Smooth muscle cell (in vitro differentiated cells): Measurements from ENCODE around the gene CAMP. TPM values are rescaled to one million over a fixed set of nuclear protein-coding genes. Genes with fewer than 3 reads are reported as not detected.

Experiments used
- DNase-seq: peaks from one replicate; lab custom pipeline; 2025; ENCODE audit not compliant: unreplicated experiment; lab: John Stamatoyannopoulos, UW
- H2AFZ ChIP-seq: fragments of 200-600 bp; sonication (generic); 2 replicates; pipeline ENCODE4 v1.6.0; 2016; ENCODE audit warnings: antibody characterized with exemption, low read depth, mild to moderate bottlenecking
- H3F3A ChIP-seq: fragments of 200-600 bp; sonication (generic); 2 replicates; pipeline ENCODE4 v1.6.0; 2017; ENCODE audit warnings: antibody characterized with exemption, low read depth
- H3K27ac ChIP-seq: fragments of 200-600 bp; sonication (generic); 2 replicates; pipeline ENCODE4 v1.5.1; 2016; ENCODE audit warnings: low read depth, mild to moderate bottlenecking
- H3K27me3 ChIP-seq: fragments of 200-600 bp; sonication (generic); 2 replicates; pipeline ENCODE4 v1.6.1; 2016; ENCODE audit warnings: low read depth, mild to moderate bottlenecking
- H3K36me3 ChIP-seq: fragments of 200-600 bp; sonication (generic); 2 replicates; pipeline ENCODE4 v1.5.1; 2016; ENCODE audit warnings: low read depth
- H3K4me1 ChIP-seq: fragments of 200-600 bp; sonication (generic); 2 replicates; pipeline ENCODE4 v1.5.1; 2016; ENCODE audit warnings: low read depth
- H3K4me2 ChIP-seq: fragments of 200-600 bp; sonication (generic); 2 replicates; pipeline ENCODE4 v1.6.0; 2016; ENCODE audit warnings: mild to moderate bottlenecking
- H3K4me3 ChIP-seq: fragments of 200-600 bp; sonication (generic); 2 replicates; pipeline ENCODE4 v1.5.1; 2016; ENCODE audit warnings: mild to moderate bottlenecking
- H3K79me2 ChIP-seq: fragments of 200-600 bp; sonication (generic); 2 replicates; pipeline ENCODE4 v1.6.0; 2016; ENCODE audit warnings: low read depth, mild to moderate bottlenecking
- H3K9ac ChIP-seq: fragments of 200-600 bp; sonication (generic); 2 replicates; pipeline ENCODE4 v1.6.0; 2016; ENCODE audit warnings: low read depth
- H3K9me3 ChIP-seq: fragments of 200-600 bp; sonication (generic); replicated peaks from 2 replicates; pipeline ENCODE4 v1.5.1; 2016; ENCODE audit warnings: low read depth
- H4K20me1 ChIP-seq: fragments of 200-600 bp; sonication (generic); 2 replicates; pipeline ENCODE4 v1.6.0; 2016; ENCODE audit warnings: low read depth
- WGBS: methylation state at CpG from one replicate; pipeline ENCODE4 v1.1.7; 2016; ENCODE audit warnings: low lambda C conversion rate; 5-methylcytosine and 5-hydroxymethylcytosine counted together
- polyA plus RNA-seq: library from polyadenylated mRNA; unstranded; fragments of >200 nt; fragmentation: Nextera tagmentation; extraction: Ambion mirVana; gene quantifications from 2 replicates; pipeline ENCODE4 v1.2.1, GENCODE V29; 2016
- total RNA-seq: library from RNA; depleted of rRNA; stranded (reverse); fragments of >200 nt; gene quantifications from 2 replicates; pipeline ENCODE4 v1.2.3, GENCODE V29; 2014
- TF ChIP-seq, protein P1 (sequence below): fragments of 200-600 bp; sonication (generic); IDR thresholded peaks from 2 replicates; pipeline ENCODE4 v1.5.1; 2017; ENCODE audit warnings: borderline replicate concordance, mild to moderate bottlenecking, antibody characterized with exemption; ENCODE audit not compliant: insufficient read depth, poor library complexity, severe bottlenecking

Gene CAMP
- total and polyA plus RNA-seq, 2 experiments from 2014 or later: not detected

DNA sequence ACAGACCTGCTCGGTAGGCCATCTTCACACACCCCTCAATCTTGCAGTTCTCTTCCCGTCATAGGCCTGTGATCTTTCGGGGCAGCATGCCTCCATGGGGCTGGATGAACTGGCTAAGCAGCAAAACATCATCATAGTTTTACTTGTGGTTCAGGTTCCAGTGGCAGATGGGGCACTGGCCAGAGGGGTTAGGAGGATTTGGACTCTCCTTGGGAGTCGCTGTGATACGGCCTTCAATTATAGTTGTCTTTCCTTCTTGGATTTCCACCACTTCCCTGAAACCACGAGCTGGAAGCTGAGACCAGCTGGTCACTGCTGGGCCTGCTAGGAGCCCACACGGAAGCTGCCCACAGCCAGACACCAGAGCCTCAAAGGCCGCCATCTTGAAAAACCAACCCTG lies 33.3 kb downstream of the CAMP start:
- WGBS: 92% methylated on average over 8 of the region's 8 CpGs
- Histone ChIP-seq H3F3A (no peaks in the 10 kb centered on the region), H3K27me3 (no peaks in the 10 kb centered on the region), H4K20me1 (no peaks in the 10 kb centered on the region), H3K9ac (no peak overlapping the region), H3K79me2 (no peaks in the 10 kb centered on the region), H3K4me2 (no peak overlapping the region), H3K36me3 (no peaks in the 10 kb centered on the region), H3K4me3 (no peak overlapping the region), H3K4me1 (no peaks in the 10 kb centered on the region), H2AFZ (no peak overlapping the region), H3K27ac (no peak overlapping the region), H3K9me3 (no peaks in the 10 kb centered on the region)
- DNase-seq: no peak
- TF ChIP-seq, protein P1, sequence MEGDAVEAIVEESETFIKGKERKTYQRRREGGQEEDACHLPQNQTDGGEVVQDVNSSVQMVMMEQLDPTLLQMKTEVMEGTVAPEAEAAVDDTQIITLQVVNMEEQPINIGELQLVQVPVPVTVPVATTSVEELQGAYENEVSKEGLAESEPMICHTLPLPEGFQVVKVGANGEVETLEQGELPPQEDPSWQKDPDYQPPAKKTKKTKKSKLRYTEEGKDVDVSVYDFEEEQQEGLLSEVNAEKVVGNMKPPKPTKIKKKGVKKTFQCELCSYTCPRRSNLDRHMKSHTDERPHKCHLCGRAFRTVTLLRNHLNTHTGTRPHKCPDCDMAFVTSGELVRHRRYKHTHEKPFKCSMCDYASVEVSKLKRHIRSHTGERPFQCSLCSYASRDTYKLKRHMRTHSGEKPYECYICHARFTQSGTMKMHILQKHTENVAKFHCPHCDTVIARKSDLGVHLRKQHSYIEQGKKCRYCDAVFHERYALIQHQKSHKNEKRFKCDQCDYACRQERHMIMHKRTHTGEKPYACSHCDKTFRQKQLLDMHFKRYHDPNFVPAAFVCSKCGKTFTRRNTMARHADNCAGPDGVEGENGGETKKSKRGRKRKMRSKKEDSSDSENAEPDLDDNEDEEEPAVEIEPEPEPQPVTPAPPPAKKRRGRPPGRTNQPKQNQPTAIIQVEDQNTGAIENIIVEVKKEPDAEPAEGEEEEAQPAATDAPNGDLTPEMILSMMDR: no peak

DNA sequence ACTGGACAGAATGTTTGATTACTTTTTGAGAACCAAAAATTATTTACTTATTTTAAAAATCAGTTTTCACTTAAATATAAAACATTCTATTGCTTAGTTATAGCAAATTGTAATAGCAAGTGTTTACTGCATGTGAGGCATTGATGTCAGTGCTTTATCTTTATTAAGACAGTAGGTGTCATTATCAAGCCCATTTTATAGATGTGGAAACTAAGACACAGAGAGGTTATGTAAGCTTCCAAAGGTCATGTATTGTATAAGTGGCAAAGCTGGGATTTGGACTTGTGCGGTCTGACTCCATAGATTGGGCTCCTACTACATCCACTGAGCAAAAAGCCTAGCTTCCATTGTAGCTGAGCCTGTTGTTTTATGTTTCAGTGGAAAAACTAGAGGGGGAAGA lies 35.2 kb downstream of the CAMP start:
- H3K79me2 ChIP-seq: no peaks in the 10 kb centered on the region
- H3K4me1 ChIP-seq: no peaks in the 10 kb centered on the region
- H3K27me3 ChIP-seq: no peaks in the 10 kb centered on the region
- H3K4me2 ChIP-seq: no peak overlapping the region
- no peak overlapping the region for H3K9ac ChIP-seq
- H2AFZ ChIP-seq: no peak overlapping the region
- no peaks in the 10 kb centered on the region for H3K36me3 ChIP-seq
- DNase-seq: no peak
- no peaks in the 10 kb centered on the region for H3F3A ChIP-seq
- no peak overlapping the region for H3K27ac ChIP-seq
- no peaks in the 10 kb centered on the region for H3K9me3 ChIP-seq
- TF ChIP-seq, protein P1: no peak
- H4K20me1 ChIP-seq: no peaks in the 10 kb centered on the region
- no peak overlapping the region for H3K4me3 ChIP-seq
- WGBS: 91% methylated on average over 1 of the region's 1 CpG

DNA sequence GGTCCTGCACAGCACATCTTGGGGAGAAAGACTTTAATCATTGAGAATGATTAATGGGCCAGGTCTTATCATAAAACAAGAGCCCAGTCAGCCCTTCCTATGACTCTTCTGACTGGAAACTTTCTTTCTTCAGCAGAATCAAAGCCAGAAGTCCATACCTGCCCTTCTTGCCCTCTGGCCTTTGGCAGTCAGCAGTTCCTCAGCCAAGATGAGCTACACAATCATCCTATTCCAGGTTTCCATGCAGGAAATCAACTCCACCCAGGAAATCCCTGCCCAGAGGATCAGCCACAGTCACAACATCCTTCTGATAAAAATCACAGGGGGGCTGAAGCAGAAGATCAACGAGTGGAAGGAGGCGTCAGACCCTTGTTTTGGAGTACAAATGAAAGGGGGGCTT lies 44.5 kb downstream of the CAMP start:
- Histone ChIP-seq H3K4me2 (no peak overlapping the region), H3K27ac (peak overlapping the region; percentile 11), H3F3A (no peaks in the 10 kb centered on the region), H3K4me3 (no peak overlapping the region), H3K4me1 (no peaks in the 10 kb centered on the region), H2AFZ (no peak overlapping the region), H4K20me1 (no peaks in the 10 kb centered on the region), H3K36me3 (no peaks in the 10 kb centered on the region), H3K9me3 (no peaks in the 10 kb centered on the region), H3K27me3 (no peaks in the 10 kb centered on the region), H3K9ac (no peak overlapping the region), H3K79me2 (no peaks in the 10 kb centered on the region)
- TF ChIP-seq, protein P1: no peak
- 89% methylated on average over 2 of the region's 2 CpGs for WGBS
- DNase-seq: no peak

DNA sequence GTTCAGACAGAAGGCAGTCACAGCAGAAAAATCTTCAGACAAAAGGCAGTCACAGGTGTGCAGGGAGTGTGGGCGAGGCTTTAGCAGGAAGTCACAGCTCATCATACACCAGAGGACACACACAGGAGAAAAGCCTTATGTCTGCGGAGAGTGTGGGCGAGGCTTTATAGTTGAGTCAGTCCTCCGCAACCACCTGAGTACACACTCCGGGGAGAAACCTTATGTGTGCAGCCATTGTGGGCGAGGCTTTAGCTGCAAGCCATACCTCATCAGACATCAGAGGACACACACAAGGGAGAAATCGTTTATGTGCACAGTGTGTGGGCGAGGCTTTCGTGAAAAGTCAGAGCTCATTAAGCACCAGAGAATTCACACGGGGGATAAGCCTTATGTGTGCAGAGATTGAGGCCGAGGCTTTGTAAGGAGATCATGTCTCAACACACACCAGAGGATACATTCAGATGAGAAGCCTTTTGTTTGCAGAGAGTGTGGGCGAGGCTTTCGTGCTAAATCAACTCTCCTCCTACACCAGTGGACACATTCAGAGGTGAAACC lies 45.2 kb downstream of the CAMP start:
- H3K4me2 ChIP-seq: peak overlapping the region; percentile 15
- no peaks in the 10 kb centered on the region for H3K9me3 ChIP-seq
- H3K27ac ChIP-seq: peak overlapping the region; percentile 56
- no peaks in the 10 kb centered on the region for H3K27me3 ChIP-seq
- TF ChIP-seq, protein P1: no peak
- H4K20me1 ChIP-seq: no peaks in the 10 kb centered on the region
- H3K79me2 ChIP-seq: no peaks in the 10 kb centered on the region
- no peak overlapping the region for H3K4me3 ChIP-seq
- H2AFZ ChIP-seq: no peak overlapping the region
- no peak overlapping the region for H3K9ac ChIP-seq
- H3K36me3 ChIP-seq: no peaks in the 10 kb centered on the region
- H3F3A ChIP-seq: no peaks in the 10 kb centered on the region
- DNase-seq: no peak
- H3K4me1 ChIP-seq: no peaks in the 10 kb centered on the region
- 69% methylated on average over 13 of the region's 13 CpGs for WGBS
